ENCODE measurements around the gene DNAJC6. TPM values are rescaled to one million over a fixed set of nuclear protein-coding genes. Genes with fewer than 3 reads are reported as not detected.

DNAJC6 gene
- polyA plus RNA-seq, 2 of the 4 experiments (the other 2 are of a cell fraction): 3.0 to 5.0 TPM

DNA sequence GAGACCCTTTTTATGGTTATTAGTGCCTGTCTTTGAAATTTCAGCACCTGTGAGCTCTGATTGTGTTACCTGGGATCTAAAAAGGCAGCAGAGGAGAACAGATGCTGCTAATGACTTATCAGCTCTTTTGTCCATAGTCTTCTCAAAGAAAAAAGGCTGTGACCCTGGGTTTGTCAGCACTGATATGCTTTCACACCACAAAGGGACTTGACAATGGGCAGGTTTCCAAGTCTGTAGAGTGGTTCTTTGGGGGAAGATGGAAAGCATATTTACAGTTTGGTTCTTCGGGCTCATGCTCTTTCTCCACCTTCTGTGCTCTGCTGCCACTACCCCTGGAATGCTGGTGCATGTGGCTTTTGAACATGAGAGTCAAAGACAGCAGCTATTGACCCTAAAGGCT lies 32.0 kb downstream of the DNAJC6 start:
- Histone ChIP-seq H3K4me3 (no peak overlapping the region), H3K4me1 (peaks cover 8% of the 10 kb centered on the region; the same call in 2 of the 3 replicates), H3K4me2 (no peak overlapping the region), H3K9me3 (no peaks in the 10 kb centered on the region), H3K27ac (no peak overlapping the region)
- 56% methylated on average over 1 of the region's 1 CpG for WGBS (ENCODE audit: missing lambda C conversion rate)
- POLR2A ChIA-PET: no interaction called here
- CTCF ChIA-PET: interaction anchor here (1.4 kb wide), 1 partner anchor 30 kb away, joined by 3 read pairs; no protein-coding TSS in a partner anchor
- ATAC-seq (no peak), DNase-seq (ENCODE audit: low read depth in 1 of 2, low spot score in 1 of 2) (no peak), FAIRE-seq (no peak)
- TF ChIP-seq NR3C1 (IDR thresholded peaks at IDR 0.05) (no peak), CBX8 (IDR thresholded peaks at IDR 0.05) (no peak), TP53 (CRISPR knock-in tag; IDR thresholded peaks at IDR 0.05) (no peak), NPAS2 (CRISPR knock-in tag; IDR thresholded peaks at IDR 0.05; ENCODE audit: borderline replicate concordance) (no peak), ELK1 (IDR thresholded peaks at IDR 0.05; ENCODE audit: low read depth, low read length) (no peak), RNF2 (IDR thresholded peaks at IDR 0.05; ENCODE audit: borderline replicate concordance, low read depth) (no peak), FOSB (CRISPR knock-in tag; IDR thresholded peaks at IDR 0.05) (no peak), SREBF2 (IDR thresholded peaks at IDR 0.05) (no peak), EP300 (IDR thresholded peaks at IDR 0.05) (no peak), POLR2AphosphoS2 (conservative IDR thresholded peaks at IDR 0.05; ENCODE audit: low read length) (no peak), JUN (IDR thresholded peaks at IDR 0.05) (no peak), JUNB (IDR thresholded peaks at IDR 0.05) (no peak), CBX2 (IDR thresholded peaks at IDR 0.05; ENCODE audit: borderline replicate concordance, low read depth) (no peak), ZNF302 (CRISPR knock-in tag; IDR thresholded peaks at IDR 0.05) (no peak), FOSL2 (IDR thresholded peaks at IDR 0.05) (no peak), FOSL2 (CRISPR knock-in tag; IDR thresholded peaks at IDR 0.05) (no peak), CEBPB (IDR thresholded peaks at IDR 0.05) (no peak)
- TF ChIP-seq, protein P1, sequence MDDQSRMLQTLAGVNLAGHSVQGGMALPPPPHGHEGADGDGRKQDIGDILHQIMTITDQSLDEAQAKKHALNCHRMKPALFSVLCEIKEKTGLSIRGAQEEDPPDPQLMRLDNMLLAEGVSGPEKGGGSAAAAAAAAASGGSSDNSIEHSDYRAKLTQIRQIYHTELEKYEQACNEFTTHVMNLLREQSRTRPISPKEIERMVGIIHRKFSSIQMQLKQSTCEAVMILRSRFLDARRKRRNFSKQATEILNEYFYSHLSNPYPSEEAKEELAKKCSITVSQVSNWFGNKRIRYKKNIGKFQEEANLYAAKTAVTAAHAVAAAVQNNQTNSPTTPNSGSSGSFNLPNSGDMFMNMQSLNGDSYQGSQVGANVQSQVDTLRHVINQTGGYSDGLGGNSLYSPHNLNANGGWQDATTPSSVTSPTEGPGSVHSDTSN (IDR thresholded peaks at IDR 0.05): no peak

- ChIA-PET CTCF (no interaction called here), POLR2A (no interaction called here)
- Histone ChIP-seq H3K9me3 (no peaks in the 10 kb centered on the region), H3K4me2 (peak overlapping the region; percentile 36; the same call in 2 of the 3 replicates), H3K4me1 (peaks cover 8% of the 10 kb centered on the region; the same call in 2 of the 3 replicates), H3K27ac (0 out of 6 replicates have a peak overlapping the region, but pooled peaks of 1 of the 2 experiments have one; percentile 32), H3K4me3 (no peak overlapping the region)
- WGBS (ENCODE audit: missing lambda C conversion rate): 60% methylated on average over 3 of the region's 3 CpGs
- DNase-seq (ENCODE audit: low read depth in 1 of 2, low spot score in 1 of 2) (peak in 1 of 2 experiments; percentile 4), FAIRE-seq (no peak), ATAC-seq (peak; percentile 35 to 78; a peak in 2 of 6 replicates)
- TF ChIP-seq KDM5A (IDR thresholded peaks at IDR 0.05) (no peak), MYC (IDR thresholded peaks at IDR 0.05; ENCODE audit: borderline replicate concordance, low read length) (no peak), PHF8 (IDR thresholded peaks at IDR 0.05; ENCODE audit: borderline replicate concordance, low read depth) (no peak), CHD2 (IDR thresholded peaks at IDR 0.05; ENCODE audit: low read length, partially characterized antibody) (no peak), EP300 (IDR thresholded peaks at IDR 0.05) (no peak), KDM1A (IDR thresholded peaks at IDR 0.05; ENCODE audit: low read depth) (no peak), GATA3 (IDR thresholded peaks at IDR 0.05; ENCODE audit: borderline replicate concordance) (no peak), ATOH8 (CRISPR knock-in tag; IDR thresholded peaks at IDR 0.05; ENCODE audit: low read depth) (no peak), HEYL (CRISPR knock-in tag; IDR thresholded peaks at IDR 0.05) (no peak)
- TF ChIP-seq, protein P2, sequence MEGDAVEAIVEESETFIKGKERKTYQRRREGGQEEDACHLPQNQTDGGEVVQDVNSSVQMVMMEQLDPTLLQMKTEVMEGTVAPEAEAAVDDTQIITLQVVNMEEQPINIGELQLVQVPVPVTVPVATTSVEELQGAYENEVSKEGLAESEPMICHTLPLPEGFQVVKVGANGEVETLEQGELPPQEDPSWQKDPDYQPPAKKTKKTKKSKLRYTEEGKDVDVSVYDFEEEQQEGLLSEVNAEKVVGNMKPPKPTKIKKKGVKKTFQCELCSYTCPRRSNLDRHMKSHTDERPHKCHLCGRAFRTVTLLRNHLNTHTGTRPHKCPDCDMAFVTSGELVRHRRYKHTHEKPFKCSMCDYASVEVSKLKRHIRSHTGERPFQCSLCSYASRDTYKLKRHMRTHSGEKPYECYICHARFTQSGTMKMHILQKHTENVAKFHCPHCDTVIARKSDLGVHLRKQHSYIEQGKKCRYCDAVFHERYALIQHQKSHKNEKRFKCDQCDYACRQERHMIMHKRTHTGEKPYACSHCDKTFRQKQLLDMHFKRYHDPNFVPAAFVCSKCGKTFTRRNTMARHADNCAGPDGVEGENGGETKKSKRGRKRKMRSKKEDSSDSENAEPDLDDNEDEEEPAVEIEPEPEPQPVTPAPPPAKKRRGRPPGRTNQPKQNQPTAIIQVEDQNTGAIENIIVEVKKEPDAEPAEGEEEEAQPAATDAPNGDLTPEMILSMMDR (IDR thresholded peaks at IDR 0.05): no peak
- TF ChIP-seq, protein P3, sequence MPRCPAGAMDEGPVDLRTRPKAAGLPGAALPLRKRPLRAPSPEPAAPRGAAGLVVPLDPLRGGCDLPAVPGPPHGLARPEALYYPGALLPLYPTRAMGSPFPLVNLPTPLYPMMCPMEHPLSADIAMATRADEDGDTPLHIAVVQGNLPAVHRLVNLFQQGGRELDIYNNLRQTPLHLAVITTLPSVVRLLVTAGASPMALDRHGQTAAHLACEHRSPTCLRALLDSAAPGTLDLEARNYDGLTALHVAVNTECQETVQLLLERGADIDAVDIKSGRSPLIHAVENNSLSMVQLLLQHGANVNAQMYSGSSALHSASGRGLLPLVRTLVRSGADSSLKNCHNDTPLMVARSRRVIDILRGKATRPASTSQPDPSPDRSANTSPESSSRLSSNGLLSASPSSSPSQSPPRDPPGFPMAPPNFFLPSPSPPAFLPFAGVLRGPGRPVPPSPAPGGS (IDR thresholded peaks at IDR 0.05): no peak
Observed at GRCh38 chr1:65343286-65343685, 33.9 kb downstream of the DNAJC6 start.

Data from A549 (cell line).